ENCODE results near the gene MMD2.

MMD2 gene, protein sequence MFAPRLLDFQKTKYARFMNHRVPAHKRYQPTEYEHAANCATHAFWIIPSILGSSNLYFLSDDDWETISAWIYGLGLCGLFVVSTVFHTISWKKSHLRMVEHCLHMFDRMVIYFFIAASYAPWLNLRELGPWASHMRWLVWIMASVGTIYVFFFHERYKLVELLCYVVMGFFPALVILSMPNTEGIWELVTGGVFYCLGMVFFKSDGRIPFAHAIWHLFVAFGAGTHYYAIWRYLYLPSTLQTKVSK

GRCh38 chr7:4958477-4959301 is at the start of gene MMD2:
Gene MMD2, minus strand, starts transcription at chr7:4959187. Its CDS starts 170 bp downstream, at chr7:4959017.
- Histone ChIP-seq H3K9ac (no peak within 1 kb of the TSS), H3K36me3 (ENCODE audit: insufficient read depth) (no peaks in the 10 kb centered on the region), H3K4me1 (ENCODE audit: low read depth, poor library complexity, severe bottlenecking) (no peaks in the 10 kb centered on the region), H3K4me3 (IDR thresholded peaks at IDR 0.05; ENCODE audit: insufficient read depth, low read depth, low read length) (no peak within 1 kb of the TSS), H4K20me1 (ENCODE audit: insufficient read depth) (no peaks in the 10 kb centered on the region), H3K4me2 (no peak within 1 kb of the TSS), H2AFZ (ENCODE audit: low read depth) (no peak within 1 kb of the TSS), H3K79me2 (ENCODE audit: insufficient read depth, low read depth) (no peaks in the 10 kb centered on the region), H3K27me3 (ENCODE audit: insufficient read depth, low read depth) (no peaks in the 10 kb centered on the region), H3K27ac (no peak within 1 kb of the TSS)
- TF ChIP-seq CTCF (conservative IDR thresholded peaks at IDR 0.05; ENCODE audit: low read depth, low read length), result no peak

DNA sequence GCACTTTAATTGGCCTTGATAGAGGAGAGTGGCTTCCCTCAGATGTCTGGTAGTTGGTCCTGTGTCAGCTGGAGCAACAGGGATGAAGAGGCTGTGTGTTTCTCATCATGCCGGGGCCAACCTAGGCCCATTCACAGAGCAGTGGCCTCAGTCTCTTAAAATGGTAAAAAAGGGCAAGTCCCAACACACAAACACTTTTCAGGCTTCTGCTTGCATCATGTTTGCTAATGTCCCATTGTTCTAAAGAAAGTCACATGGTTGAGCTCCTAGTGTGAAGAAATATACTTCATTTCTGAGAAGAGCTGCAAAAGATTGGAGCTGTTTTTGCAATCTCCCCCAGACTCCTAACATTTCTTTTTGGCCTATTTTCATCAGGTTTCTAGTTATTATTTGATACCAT is 46.1 kb upstream of the MMD2 start:
- H3K4me1 ChIP-seq (ENCODE audit: low read depth, poor library complexity, severe bottlenecking), result no peaks in the 10 kb centered on the region
- no peak overlapping the region for H3K4me3 ChIP-seq (IDR thresholded peaks at IDR 0.05; ENCODE audit: insufficient read depth, low read depth, low read length)
- no peak overlapping the region for H3K27ac ChIP-seq
- H3K36me3 ChIP-seq (ENCODE audit: insufficient read depth), result no peaks in the 10 kb centered on the region
- H3K27me3 ChIP-seq (ENCODE audit: insufficient read depth, low read depth), result no peaks in the 10 kb centered on the region
- no peak overlapping the region for H3K9ac ChIP-seq
- no peak overlapping the region for H2AFZ ChIP-seq (ENCODE audit: low read depth)
- no peaks in the 10 kb centered on the region for H3K79me2 ChIP-seq (ENCODE audit: insufficient read depth, low read depth)
- H3K4me2 ChIP-seq, result no peak overlapping the region
- no peaks in the 10 kb centered on the region for H4K20me1 ChIP-seq (ENCODE audit: insufficient read depth)
- TF ChIP-seq CTCF (conservative IDR thresholded peaks at IDR 0.05; ENCODE audit: low read depth, low read length), result no peak

DNA sequence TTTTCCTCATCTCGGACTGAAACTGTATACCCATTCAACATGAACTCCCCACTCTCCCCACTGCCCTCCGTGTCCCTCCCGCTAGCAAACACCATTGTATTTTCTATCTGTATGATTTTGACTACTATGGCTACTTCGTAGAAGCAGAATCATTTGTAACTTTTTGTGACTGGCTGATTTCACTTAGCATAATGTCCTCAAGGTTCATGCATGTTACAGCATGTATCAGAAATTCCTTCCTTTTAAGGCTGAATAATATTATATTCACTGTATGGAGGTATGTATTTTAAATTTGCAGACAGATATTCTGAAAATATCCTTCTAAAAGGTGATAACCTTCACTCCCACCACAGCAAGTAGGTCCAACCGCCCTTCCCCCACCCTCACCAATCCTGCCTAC is 42.9 kb upstream of the MMD2 start:
- Histone ChIP-seq H3K4me1 (ENCODE audit: low read depth, poor library complexity, severe bottlenecking) (no peaks in the 10 kb centered on the region), H4K20me1 (ENCODE audit: insufficient read depth) (no peaks in the 10 kb centered on the region), H3K27me3 (ENCODE audit: insufficient read depth, low read depth) (no peaks in the 10 kb centered on the region), H3K36me3 (ENCODE audit: insufficient read depth) (peaks cover 4% of the 10 kb centered on the region; the same call in 1 of the 2 replicates), H2AFZ (ENCODE audit: low read depth) (no peak overlapping the region), H3K27ac (no peak overlapping the region), H3K9ac (no peak overlapping the region), H3K4me3 (IDR thresholded peaks at IDR 0.05; ENCODE audit: insufficient read depth, low read depth, low read length) (no peak overlapping the region), H3K79me2 (ENCODE audit: insufficient read depth, low read depth) (no peaks in the 10 kb centered on the region), H3K4me2 (no peak overlapping the region)
- TF ChIP-seq CTCF (conservative IDR thresholded peaks at IDR 0.05; ENCODE audit: low read depth, low read length), result no peak

GRCh38 chr7:5001003-5001402 is 42.0 kb upstream of the MMD2 start:
- Histone ChIP-seq H3K27me3 (ENCODE audit: insufficient read depth, low read depth) (no peaks in the 10 kb centered on the region), H3K79me2 (ENCODE audit: insufficient read depth, low read depth) (no peaks in the 10 kb centered on the region), H3K4me2 (no peak overlapping the region), H4K20me1 (ENCODE audit: insufficient read depth) (no peaks in the 10 kb centered on the region), H3K36me3 (ENCODE audit: insufficient read depth) (peaks cover 4% of the 10 kb centered on the region; the same call in 1 of the 2 replicates), H3K9ac (no peak overlapping the region), H3K4me1 (ENCODE audit: low read depth, poor library complexity, severe bottlenecking) (no peaks in the 10 kb centered on the region), H3K27ac (no peak overlapping the region), H2AFZ (ENCODE audit: low read depth) (no peak overlapping the region), H3K4me3 (IDR thresholded peaks at IDR 0.05; ENCODE audit: insufficient read depth, low read depth, low read length) (no peak overlapping the region)
- TF ChIP-seq CTCF (conservative IDR thresholded peaks at IDR 0.05; ENCODE audit: low read depth, low read length), result no peak

Measured in KMS-11 (cell line).